GM23248 (cell line): ENCODE measurements around the gene MRPL58.

Source experiments
- EZH2 ChIP-seq: fragments of 200-600 bp; sonication (generic); IDR thresholded peaks from 2 replicates; pipeline ENCODE4 v1.6.1; 2018; ENCODE audit warnings: antibody characterized with exemption, mild to moderate bottlenecking; ENCODE audit not compliant: insufficient read depth, poor library complexity, severe bottlenecking
- EZH2phosphoT487 ChIP-seq: fragments of 200-600 bp; sonication (generic); IDR thresholded peaks from 2 replicates; pipeline ENCODE4 v1.6.1; 2018; ENCODE audit warnings: antibody characterized with exemption, moderate library complexity, mild to moderate bottlenecking, low read depth; ENCODE audit not compliant: insufficient read depth

- TF ChIP-seq EZH2 (no peak), EZH2phosphoT487 (no peak)
These were observed 52.0 kb downstream of the MRPL58 start for GRCh38 chr17:75064460-75064859.
